Gastrocnemius medialis (tissue), 4 donors: ENCODE measurements around the gene CACNA1H.

ENCODE experiments used
- CTCF ChIP-seq, 5 experiments: fragments of 450-650 bp in 3 of 5; fragments of 200-600 bp in 2 of 5; sonication (generic) in 2 of 5; IDR thresholded peaks in 4 of 5; conservative IDR thresholded peaks in 1 of 5; 1 replicate in 4 of 5; 2 replicates in 1 of 5; pipeline ENCODE4 v1.5.1; 2016 to 2019; ENCODE audit warnings: antibody characterized with exemption in 5 of 5, mild to moderate bottlenecking in 3 of 5, moderate library complexity in 3 of 5
- POLR2A ChIP-seq, 2 donors: fragments of 450-650 bp; IDR thresholded peaks; one replicate each; pipeline ENCODE4 v1.6.1; 2017; ENCODE audit warnings: antibody characterized with exemption in 2 of 2, mild to moderate bottlenecking in 2 of 2, moderate library complexity in 2 of 2

GRCh38 chr16:1174477-1175357 is 21.8 kb downstream of the CACNA1H start:
- TF ChIP-seq CTCF (IDR thresholded peaks at IDR 0.05 in 4 of 5, conservative IDR thresholded peaks at IDR 0.05 in 1 of 5), result no peak
- TF ChIP-seq POLR2A (IDR thresholded peaks at IDR 0.05), result no peak
